ENCODE results near the gene RIN2. TPM values are rescaled to one million over a fixed set of nuclear protein-coding genes. Genes with fewer than 3 reads are reported as not detected.

The RIN2 gene
- 24.4 to 45.7 TPM (median 27.8 TPM) in 3 replicates for total RNA-seq
- long read RNA-seq, partial matches to known transcripts = 22 of 26 reads
- long read RNA-seq, other reads (novel, unspliced or antisense) = 4 of 26 reads

- no peaks in the 10 kb centered on the region for H3K27me3 Mint-ChIP-seq (ENCODE audit: low read depth)
- H3K27ac Mint-ChIP-seq (ENCODE audit: unreplicated experiment) = peak within 1 kb of the TSS; percentile 96
- peaks cover 3% of the 10 kb centered on the region for H3K36me3 Mint-ChIP-seq (ENCODE audit: low read depth)
- H3K4me1 Mint-ChIP-seq (ENCODE audit: low read depth) = peaks cover 38% of the 10 kb centered on the region
- no peaks in the 10 kb centered on the region for H3K9me3 Mint-ChIP-seq (ENCODE audit: low read depth)
- DNase-seq (ENCODE audit: low spot score) = no peak
- TF ChIP-seq CTCF (IDR thresholded peaks at IDR 0.05) = no peak
- H3K4me3 Mint-ChIP-seq (ENCODE audit: unreplicated experiment) = peak within 1 kb of the TSS; percentile 90
These were observed at the start of gene RIN2 for GRCh38 chr20:19758133-19758500. TSS of gene RIN2 (plus strand) at chr20:19758258. CDS start at chr20:19889602, 131,344 bp downstream.

- DNase-seq (ENCODE audit: low spot score) = no peak
- Mint-ChIP-seq H3K4me1 (ENCODE audit: low read depth) (peaks cover 31% of the 10 kb centered on the region), H3K36me3 (ENCODE audit: low read depth) (no peaks in the 10 kb centered on the region), H3K4me3 (ENCODE audit: unreplicated experiment) (no peak overlapping the region), H3K27me3 (ENCODE audit: low read depth) (no peaks in the 10 kb centered on the region), H3K9me3 (ENCODE audit: low read depth) (no peaks in the 10 kb centered on the region), H3K27ac (ENCODE audit: unreplicated experiment) (no peak overlapping the region)
- TF ChIP-seq CTCF (IDR thresholded peaks at IDR 0.05) = no peak
These were observed 48.3 kb upstream of the RIN2 start for GRCh38 chr20:19709635-19710335.

- no peaks in the 10 kb centered on the region for H3K27me3 Mint-ChIP-seq (ENCODE audit: low read depth)
- no peak overlapping the region for H3K4me3 Mint-ChIP-seq (ENCODE audit: unreplicated experiment)
- peaks cover 31% of the 10 kb centered on the region for H3K4me1 Mint-ChIP-seq (ENCODE audit: low read depth)
- H3K27ac Mint-ChIP-seq (ENCODE audit: unreplicated experiment) = peak overlapping the region; percentile 56
- H3K9me3 Mint-ChIP-seq (ENCODE audit: low read depth) = no peaks in the 10 kb centered on the region
- no peak for TF ChIP-seq CTCF (IDR thresholded peaks at IDR 0.05)
- DNase-seq (ENCODE audit: low spot score) = no peak
- H3K36me3 Mint-ChIP-seq (ENCODE audit: low read depth) = no peaks in the 10 kb centered on the region
These were observed 47.5 kb upstream of the RIN2 start for GRCh38 chr20:19710336-19711120.

GRCh38 chr20:19711126-19711525, 46.9 kb upstream of the RIN2 start:
- Mint-ChIP-seq H3K27ac (ENCODE audit: unreplicated experiment) (no peak overlapping the region), H3K27me3 (ENCODE audit: low read depth) (no peaks in the 10 kb centered on the region), H3K9me3 (ENCODE audit: low read depth) (no peaks in the 10 kb centered on the region), H3K4me3 (ENCODE audit: unreplicated experiment) (no peak overlapping the region), H3K4me1 (ENCODE audit: low read depth) (peaks cover 31% of the 10 kb centered on the region), H3K36me3 (ENCODE audit: low read depth) (no peaks in the 10 kb centered on the region)
- TF ChIP-seq CTCF (IDR thresholded peaks at IDR 0.05) = no peak
- no peak for DNase-seq (ENCODE audit: low spot score)

GRCh38 chr20:19712721-19713260, 45.3 kb upstream of the RIN2 start:
- H3K9me3 Mint-ChIP-seq (ENCODE audit: low read depth) = no peaks in the 10 kb centered on the region
- no peaks in the 10 kb centered on the region for H3K36me3 Mint-ChIP-seq (ENCODE audit: low read depth)
- no peak overlapping the region for H3K27ac Mint-ChIP-seq (ENCODE audit: unreplicated experiment)
- TF ChIP-seq CTCF (IDR thresholded peaks at IDR 0.05) = no peak
- peaks cover 31% of the 10 kb centered on the region for H3K4me1 Mint-ChIP-seq (ENCODE audit: low read depth)
- H3K27me3 Mint-ChIP-seq (ENCODE audit: low read depth) = no peaks in the 10 kb centered on the region
- no peak for DNase-seq (ENCODE audit: low spot score)
- H3K4me3 Mint-ChIP-seq (ENCODE audit: unreplicated experiment) = no peak overlapping the region

All from chondrocyte (in vitro differentiated cells).